GM19351 (cell line): ENCODE results near the gene RNPC3.
A peak's percentile ranks its signal among the peaks of the same experiment; 100 is the strongest.
"Not testable (repeated sequence)": the region's sequence is repeated elsewhere in the genome, so short reads cannot be mapped to it uniquely, and the experiment has no call there.

Experiments
- ATAC-seq: cut with Tn5 transposase; IDR thresholded peaks from one replicate; pipeline ENCODE4 v1.9.1; 2021; ENCODE audit warnings: mild to moderate bottlenecking, moderate library complexity; ENCODE audit not compliant: unreplicated experiment

Gene RNPC3

GRCh38 chr1:103547840-103548239 lies 22.3 kb downstream of the RNPC3 start:
- no peak for ATAC-seq

GRCh38 chr1:103560427-103560826 lies 34.9 kb downstream of the RNPC3 start:
- no peak for ATAC-seq

- ATAC-seq: not testable (repeated sequence)
Observed at GRCh38 chr1:103561124-103561523, 35.6 kb downstream of the RNPC3 start.

DNA sequence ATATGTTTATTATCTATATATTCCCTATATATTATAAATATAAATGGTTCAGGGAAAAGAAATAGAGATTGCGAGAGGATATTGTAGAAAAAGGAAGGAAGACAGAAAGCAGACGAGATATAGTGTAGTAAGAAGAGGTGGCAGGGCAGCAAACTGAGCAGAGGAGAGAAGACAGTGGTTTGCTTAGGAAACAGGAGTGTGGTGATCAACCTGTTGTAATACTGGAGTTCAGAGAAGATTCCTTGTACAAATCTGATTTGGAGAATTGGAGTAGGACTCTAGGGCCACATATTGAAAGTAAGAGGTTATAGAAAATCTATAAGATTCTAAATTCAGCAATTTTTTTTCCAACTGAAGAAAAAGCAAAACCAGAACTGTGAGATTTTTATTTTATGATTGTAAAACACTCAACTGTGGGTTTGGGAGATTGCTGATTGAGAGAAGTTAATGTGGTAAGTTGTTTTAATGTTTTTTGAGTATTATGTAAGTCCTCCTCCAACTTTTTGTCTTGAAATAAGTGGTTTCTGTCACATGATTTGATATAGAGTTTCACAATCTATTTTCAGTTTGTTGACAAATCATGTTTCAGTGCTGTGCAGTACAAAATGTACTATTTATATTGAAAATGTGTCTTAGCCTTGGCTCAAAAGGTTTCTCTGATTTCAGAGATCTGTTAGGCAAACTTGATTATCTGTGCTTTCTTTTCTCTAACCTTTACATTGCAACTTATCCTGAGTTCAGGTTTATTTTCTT lies 36.3 kb downstream of the RNPC3 start:
- peak; percentile 92 for ATAC-seq

DNA sequence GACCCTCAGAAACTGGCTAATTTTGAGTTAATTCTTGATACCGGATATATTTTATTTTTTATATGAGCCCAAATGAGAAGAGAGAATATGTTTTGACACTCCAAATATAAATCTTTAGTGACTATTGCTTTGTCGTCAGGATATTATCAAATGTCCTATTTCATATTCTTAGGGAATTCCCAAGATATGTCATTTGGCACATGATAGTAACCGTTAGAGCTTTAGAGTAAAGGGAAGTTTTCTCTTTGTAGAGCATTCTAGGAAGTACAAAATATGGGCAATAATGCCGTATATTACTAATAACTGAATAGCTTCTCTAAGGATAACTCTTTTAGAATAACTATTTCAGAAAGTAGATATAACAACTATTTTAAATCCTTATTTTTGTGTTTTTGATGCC lies 37.6 kb downstream of the RNPC3 start:
- no peak for ATAC-seq

DNA sequence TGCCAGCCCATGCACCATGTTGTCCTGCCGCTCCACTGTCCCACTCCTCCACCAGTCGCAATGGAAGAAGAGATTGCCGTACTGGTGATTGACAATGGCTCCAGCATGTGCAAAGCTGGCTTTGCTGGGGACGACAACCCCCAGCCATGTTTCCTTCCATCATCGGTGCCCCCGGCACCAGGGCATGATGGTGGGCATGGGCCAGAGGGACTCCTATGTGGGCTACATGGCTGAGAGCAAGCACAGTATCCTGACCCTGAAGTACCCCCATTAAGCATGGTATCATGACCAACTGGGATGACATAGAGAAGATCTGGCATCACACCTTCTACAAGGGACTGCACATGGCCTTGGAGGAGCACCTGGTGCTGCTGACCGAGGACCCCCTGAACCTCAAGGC lies 44.0 kb downstream of the RNPC3 start:
- ATAC-seq: no peak

- ATAC-seq: not testable (repeated sequence)
Observed at GRCh38 chr1:103571289-103571688, 45.8 kb downstream of the RNPC3 start, which contains the start of gene AMY2B. TSS of gene AMY2B (plus strand) at chr1:103571589. CDS start at chr1:103571603, 14 bp downstream.

DNA sequence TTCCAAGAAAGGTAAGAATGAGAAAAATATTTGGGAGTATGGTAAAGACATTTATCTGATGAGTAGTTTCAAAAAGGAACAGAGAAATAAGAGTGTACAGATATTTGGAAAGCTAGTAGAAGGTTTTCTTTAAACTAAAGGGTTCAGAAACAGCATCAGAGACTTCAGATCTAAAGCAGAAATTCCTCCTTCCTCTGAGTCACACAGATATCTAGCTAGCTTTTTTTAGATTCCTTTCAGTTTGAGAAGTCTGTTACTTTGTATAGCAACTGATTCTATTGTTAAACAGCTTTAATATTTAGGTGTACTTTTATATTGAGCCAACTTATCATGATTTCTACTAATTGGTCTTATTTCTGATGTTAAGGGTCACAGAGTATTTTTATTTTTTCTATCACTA lies 50.6 kb downstream of the RNPC3 start:
- ATAC-seq: peak; percentile 76

- ATAC-seq: not testable (repeated sequence)
Observed at GRCh38 chr1:103576784-103577183, 51.3 kb downstream of the RNPC3 start.

DNA sequence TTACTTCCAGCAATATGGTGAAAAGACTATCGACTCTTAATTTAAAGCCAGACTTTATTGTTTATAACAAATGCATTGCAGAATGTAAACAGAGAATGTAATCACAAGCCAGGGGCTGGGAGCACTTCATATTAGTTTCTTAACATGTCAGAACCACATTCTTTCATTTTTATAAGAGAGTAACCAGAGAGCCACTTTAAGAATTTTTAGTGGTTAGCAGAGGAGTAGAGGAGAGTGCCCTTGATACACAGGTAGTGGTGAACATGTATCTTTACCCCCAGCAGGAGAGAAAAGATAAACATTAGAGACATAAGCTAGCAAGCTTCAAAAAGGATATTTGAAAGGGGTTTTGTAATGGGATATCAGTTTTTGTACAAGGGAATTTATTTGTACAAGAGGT lies 57.0 kb downstream of the RNPC3 start:
- no peak for ATAC-seq

- ATAC-seq: no peak
Observed at GRCh38 chr1:103583887-103584286, 58.4 kb downstream of the RNPC3 start.

GRCh38 chr1:103584537-103584936 lies 59.0 kb downstream of the RNPC3 start:
- ATAC-seq: no peak

DNA sequence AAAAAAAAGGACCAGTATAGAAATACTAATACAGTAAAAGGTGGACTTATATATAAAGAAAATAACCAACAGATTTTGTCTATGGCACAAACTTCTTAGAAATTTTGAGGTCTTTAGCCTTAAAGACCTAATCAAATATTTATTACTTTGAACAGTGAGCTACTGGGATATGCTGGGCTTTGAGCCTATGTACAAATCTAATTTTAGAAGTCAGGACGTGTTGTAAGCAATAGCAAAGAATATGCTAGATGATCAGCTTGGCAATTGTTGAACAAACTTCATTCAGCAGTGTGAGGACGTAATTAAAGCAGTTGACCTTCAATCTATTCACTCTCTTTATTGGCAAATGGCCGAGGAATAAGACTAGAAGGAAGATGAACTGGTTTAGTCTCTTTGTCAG lies 77.2 kb downstream of the RNPC3 start:
- not testable (repeated sequence) for ATAC-seq
